Keratinocyte (primary cell): ENCODE results near the gene AGAP1.

Source experiments
- CTCF ChIP-seq, 3 experiments: IDR thresholded peaks in 1 of 3; conservative IDR thresholded peaks in 1 of 3; optimal IDR thresholded peaks in 1 of 3; 2 replicates in 2 of 3; 3 replicates in 1 of 3; pipeline versions ENCODE3 to v1.5.1; 2011; ENCODE audit warnings: low read length in 3 of 3, mild to moderate bottlenecking in 3 of 3, moderate library complexity in 2 of 3, control low read depth in 1 of 3, inconsistent platforms in 1 of 3; ENCODE audit not compliant: insufficient read depth in 2 of 3; ENCODE audit errors: extremely low read depth in 1 of 3
- EZH2 ChIP-seq: IDR thresholded peaks from one replicate; pipeline ENCODE4 v1.6.1; 2012; ENCODE audit warnings: inconsistent platforms, mild to moderate bottlenecking, low read length, moderate library complexity

- TF ChIP-seq CTCF (optimal IDR thresholded peaks at IDR 0.05 in 1 of 3, IDR thresholded peaks at IDR 0.05 in 1 of 3, conservative IDR thresholded peaks at IDR 0.05 in 1 of 3; ENCODE audit: extremely low read depth in 1 of 3, insufficient read depth in 2 of 3, low read length in 3 of 3): no peak
- no peak for TF ChIP-seq EZH2
Measured at GRCh38 chr2:235706506-235706905, 212.7 kb downstream of the AGAP1 start.
